GM12872 (cell line): ENCODE data around the gene TMEM143.

Source experiments
- CTCF ChIP-seq: IDR thresholded peaks from 3 replicates; pipeline ENCODE4 v1.5.1; 2011; ENCODE audit warnings: low read depth, mild to moderate bottlenecking, low read length, moderate library complexity; ENCODE audit not compliant: insufficient read depth

Gene TMEM143

GRCh38 chr19:48315712-48316111 lies 48.0 kb downstream of the TMEM143 start:
- TF ChIP-seq CTCF, result no peak

GRCh38 chr19:48311384-48311783 lies 52.4 kb downstream of the TMEM143 start:
- no peak for TF ChIP-seq CTCF

- no peak for TF ChIP-seq CTCF
Observed at GRCh38 chr19:48310227-48310626, 53.5 kb downstream of the TMEM143 start.

- peak; percentile 35; the same call in 1 of the 3 replicates for TF ChIP-seq CTCF
Observed at GRCh38 chr19:48308631-48309586, 54.8 kb downstream of the TMEM143 start.

GRCh38 chr19:48303866-48304265 lies 59.9 kb downstream of the TMEM143 start:
- TF ChIP-seq CTCF, result no peak

- TF ChIP-seq CTCF, result no peak
Observed at GRCh38 chr19:48303367-48303766, 60.4 kb downstream of the TMEM143 start.

- TF ChIP-seq CTCF, result no peak
Observed at GRCh38 chr19:48302600-48302959, 61.2 kb downstream of the TMEM143 start.
